Kidney capillary endothelial cell (primary cell): ENCODE results near the gene ODF2L.

Experiments used
- DNase-seq: peaks from one replicate; pipeline ENCODE4 v3.0.0-alpha.2; 2018; ENCODE audit warnings: low spot score

ODF2L gene

GRCh38 chr1:86317926-86318325 lies 78.2 kb downstream of the ODF2L start:
- DNase-seq, result no peak

- DNase-seq, result no peak
These were observed 90.4 kb downstream of the ODF2L start for GRCh38 chr1:86305731-86306130.

- DNase-seq, result no peak
These were observed 93.0 kb downstream of the ODF2L start for GRCh38 chr1:86303041-86303690.
